ENCODE results near the gene NECAP2. TPM values are rescaled to one million over a fixed set of nuclear protein-coding genes. Genes with fewer than 3 reads are reported as not detected.
"Not testable (repeated sequence)": the region's sequence is repeated elsewhere in the genome, so short reads cannot be mapped to it uniquely, and the experiment has no call there.

Gene NECAP2
- total RNA-seq, 2 donors from 2014 or later = 58.8 to 69.5 TPM

GRCh38 chr1:16498573-16499413 lies 58.3 kb downstream of the NECAP2 start:
- no peaks in the 10 kb centered on the region for H3K9me3 Mint-ChIP-seq
- DNase-seq (ENCODE audit: low spot score in 2 of 2) (peak; percentile 90 to 91), ATAC-seq (peak; percentile 93 to 96)
- peak overlapping the region in 1 of 2 donors; percentile 10 for H3K27ac Mint-ChIP-seq
- no peaks in the 10 kb centered on the region for H3K36me3 Mint-ChIP-seq

DNA sequence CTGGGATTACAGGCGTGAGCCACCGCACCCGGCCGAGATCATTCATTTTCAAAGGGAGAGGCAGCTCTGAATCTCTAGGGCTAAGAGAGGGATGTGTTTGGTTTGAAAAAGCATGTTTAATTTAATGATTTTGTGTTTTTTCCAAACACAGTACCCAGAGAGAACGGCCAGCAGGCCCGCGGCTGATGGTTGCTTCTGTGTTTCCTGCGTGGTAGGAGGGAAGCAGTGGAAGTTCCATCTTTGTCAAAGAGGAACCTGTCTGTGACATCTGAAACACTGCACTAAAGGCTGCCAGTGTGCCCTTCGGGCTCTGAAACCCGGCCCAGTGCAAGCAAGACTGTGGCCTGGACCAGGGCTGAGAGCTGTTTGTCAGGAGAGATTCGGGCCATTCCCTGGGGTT lies 59.9 kb downstream of the NECAP2 start:
- H3K27ac Mint-ChIP-seq; H3K36me3 Mint-ChIP-seq; H3K9me3 Mint-ChIP-seq; DNase-seq (ENCODE audit: low spot score in 2 of 2); ATAC-seq: not testable (repeated sequence)

- not testable (repeated sequence) for ATAC-seq; DNase-seq (ENCODE audit: low spot score in 2 of 2); H3K9me3 Mint-ChIP-seq; H3K27ac Mint-ChIP-seq; H3K36me3 Mint-ChIP-seq
Measured at GRCh38 chr1:16500975-16501374, 60.5 kb downstream of the NECAP2 start.

GRCh38 chr1:16501446-16501845 lies 60.9 kb downstream of the NECAP2 start:
- H3K27ac Mint-ChIP-seq; ATAC-seq; H3K9me3 Mint-ChIP-seq; DNase-seq (ENCODE audit: low spot score in 2 of 2); H3K36me3 Mint-ChIP-seq: not testable (repeated sequence)

DNA sequence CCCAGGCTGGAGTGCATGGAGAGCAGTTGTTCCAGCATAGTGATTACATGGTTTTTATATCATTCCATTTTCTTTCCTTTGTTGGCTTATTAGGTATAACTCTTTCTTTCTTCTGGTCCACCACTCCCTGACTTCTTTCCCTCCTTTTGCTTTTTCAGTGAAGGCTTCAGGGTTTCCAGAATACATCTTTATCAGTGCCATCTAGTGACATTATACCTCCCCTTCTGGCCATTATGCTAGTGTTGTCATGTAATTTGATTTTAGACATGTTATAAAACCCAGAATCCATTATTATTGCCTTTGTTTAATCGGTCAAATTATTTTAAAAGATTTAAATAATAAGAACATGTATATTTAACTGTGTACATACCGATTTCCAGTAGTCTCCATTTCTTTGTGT lies 63.0 kb downstream of the NECAP2 start:
- no peak for DNase-seq (ENCODE audit: low spot score in 2 of 2)
- ATAC-seq = no peak
- H3K36me3 Mint-ChIP-seq = peaks cover 0 to 5% of the 10 kb centered on the region in 2 donors
- H3K9me3 Mint-ChIP-seq = no peaks in the 10 kb centered on the region
- no peak overlapping the region for H3K27ac Mint-ChIP-seq

DNA sequence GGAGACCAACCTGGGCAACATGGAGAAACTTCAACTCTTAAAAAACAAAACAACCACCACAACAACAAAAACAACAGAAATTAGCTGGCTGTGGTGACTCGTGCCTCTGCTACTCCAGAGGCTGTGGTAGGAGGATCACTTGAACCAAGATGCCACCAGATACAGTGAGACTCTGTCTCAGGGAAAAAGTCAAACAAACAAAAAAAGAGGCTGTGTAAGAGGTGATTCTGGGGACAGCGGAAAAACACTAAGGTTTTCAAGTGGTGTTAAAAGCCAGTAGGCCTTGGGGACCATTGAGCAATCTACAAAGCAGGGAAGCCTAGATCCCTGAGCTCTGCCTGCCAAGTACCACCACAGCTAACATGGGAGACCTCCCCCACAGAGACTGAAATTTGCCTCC lies 65.3 kb downstream of the NECAP2 start:
- not testable (repeated sequence) for H3K9me3 Mint-ChIP-seq; DNase-seq (ENCODE audit: low spot score in 2 of 2); H3K36me3 Mint-ChIP-seq; ATAC-seq; H3K27ac Mint-ChIP-seq

- not testable (repeated sequence) for ATAC-seq; H3K27ac Mint-ChIP-seq; H3K9me3 Mint-ChIP-seq; DNase-seq (ENCODE audit: low spot score in 2 of 2); H3K36me3 Mint-ChIP-seq
Measured at GRCh38 chr1:16506364-16507136, 66.0 kb downstream of the NECAP2 start.

- not testable (repeated sequence) for H3K27ac Mint-ChIP-seq; H3K36me3 Mint-ChIP-seq; H3K9me3 Mint-ChIP-seq; ATAC-seq; DNase-seq (ENCODE audit: low spot score in 2 of 2)
Measured at GRCh38 chr1:16508861-16509445, 68.4 kb downstream of the NECAP2 start.

Other genes with a start within 250 kb of the NECAP2 start
- 10 to 100 TPM in 1 of 2 donors, 1 to 10 TPM in 1; 8.4 to 10.1 TPM for gene ARHGEF19, start 228.1 kb upstream of the NECAP2 start, total RNA-seq
- gene CPLANE2, start 203.5 kb upstream of the NECAP2 start, total RNA-seq = 1 to 10 TPM; 3.0 to 4.2 TPM
- 10 to 100 TPM; 12.6 to 23.4 TPM for gene FBXO42, start 88.2 kb upstream of the NECAP2 start, total RNA-seq
- gene SZRD1, start 73.5 kb upstream of the NECAP2 start, total RNA-seq = 100 to 1,000 TPM; 151 to 170 TPM
- not detected for gene SPATA21, start 3.3 kb upstream of the NECAP2 start, total RNA-seq
- 1,000 to 10,000 TPM; 1,082 to 1,722 TPM for gene RNU1-1, start 73.6 kb downstream of the NECAP2 start, total RNA-seq
- 1 to 10 TPM; 6.2 to 6.5 TPM for gene NBPF1, start 172.8 kb downstream of the NECAP2 start, total RNA-seq
- gene RNU1-3, start 226.2 kb downstream of the NECAP2 start, total RNA-seq = 1,000 to 10,000 TPM; 1,082 to 1,722 TPM